GM19438 (cell line): Measurements from ENCODE around the gene ACSF2.
A peak's percentile ranks its signal among the peaks of the same experiment; 100 is the strongest.
"Not testable (repeated sequence)": the region's sequence is repeated elsewhere in the genome, so short reads cannot be mapped to it uniquely, and the experiment has no call there.

ENCODE experiments used
- ATAC-seq: cut with Tn5 transposase; IDR thresholded peaks from one replicate; pipeline ENCODE4 v1.9.1; 2021; ENCODE audit warnings: low read depth; ENCODE audit not compliant: unreplicated experiment

Gene ACSF2

GRCh38 chr17:50475775-50476544, 49.9 kb downstream of the ACSF2 start:
- ATAC-seq: not testable (repeated sequence)

GRCh38 chr17:50476545-50477315, 50.7 kb downstream of the ACSF2 start:
- ATAC-seq: no peak

- no peak for ATAC-seq
Measured at GRCh38 chr17:50477976-50478375, 52.0 kb downstream of the ACSF2 start.

GRCh38 chr17:50478391-50479381, 52.7 kb downstream of the ACSF2 start, which contains the start of gene RSAD1:
Gene RSAD1, plus strand, starts transcription at chr17:50478860. Its CDS starts 25 bp downstream, at chr17:50478885.
- peak; percentile 90 for ATAC-seq

- no peak for ATAC-seq
Measured at GRCh38 chr17:50479522-50480141, 53.6 kb downstream of the ACSF2 start.

- no peak for ATAC-seq
Measured at GRCh38 chr17:50480142-50480764, 54.2 kb downstream of the ACSF2 start.

- no peak for ATAC-seq
Measured at GRCh38 chr17:50480854-50481490, 55.0 kb downstream of the ACSF2 start.

GRCh38 chr17:50481648-50482047, 55.6 kb downstream of the ACSF2 start:
- no peak for ATAC-seq

GRCh38 chr17:50482110-50482509, 56.1 kb downstream of the ACSF2 start:
- no peak for ATAC-seq

GRCh38 chr17:50482516-50482915, 56.5 kb downstream of the ACSF2 start:
- ATAC-seq: no peak

- no peak for ATAC-seq
Measured at GRCh38 chr17:50483266-50483665, 57.2 kb downstream of the ACSF2 start.

- ATAC-seq: no peak
Measured at GRCh38 chr17:50484386-50485155, 58.6 kb downstream of the ACSF2 start.

GRCh38 chr17:50487213-50488096, 61.4 kb downstream of the ACSF2 start:
- no peak for ATAC-seq

GRCh38 chr17:50488880-50489279, 62.9 kb downstream of the ACSF2 start:
- ATAC-seq: no peak

- ATAC-seq: no peak
Measured at GRCh38 chr17:50491505-50491904, 65.5 kb downstream of the ACSF2 start.

- ATAC-seq: no peak
Measured at GRCh38 chr17:50492214-50492613, 66.2 kb downstream of the ACSF2 start.

- ATAC-seq: no peak
Measured at GRCh38 chr17:50493744-50494143, 67.7 kb downstream of the ACSF2 start.
